Astrocyte of the cerebellum (primary cell): ENCODE measurements around the gene SHISA6.

ENCODE experiments used
- DNase-seq: peaks from one replicate; pipeline ENCODE4 v3.0.0-alpha.2; 2011; ENCODE audit warnings: low read depth
- H3K4me3 ChIP-seq: 2 replicates; pipeline ENCODE4 v1.5.1; 2011; ENCODE audit warnings: mild to moderate bottlenecking, low read depth, low read length, moderate library complexity
- in situ Hi-C: cut with HindIII; loops from 2 replicates; pipeline ENCODE4 v1.10.0; 2017; ENCODE audit warnings: low sequenced_read_pairs
- TF ChIP-seq, protein P1 (sequence below): IDR thresholded peaks from 2 replicates; pipeline ENCODE4 v1.5.1; 2012; ENCODE audit warnings: low read length, low read depth, moderate library complexity, mild to moderate bottlenecking; ENCODE audit errors: missing control alignments

The SHISA6 gene

DNA sequence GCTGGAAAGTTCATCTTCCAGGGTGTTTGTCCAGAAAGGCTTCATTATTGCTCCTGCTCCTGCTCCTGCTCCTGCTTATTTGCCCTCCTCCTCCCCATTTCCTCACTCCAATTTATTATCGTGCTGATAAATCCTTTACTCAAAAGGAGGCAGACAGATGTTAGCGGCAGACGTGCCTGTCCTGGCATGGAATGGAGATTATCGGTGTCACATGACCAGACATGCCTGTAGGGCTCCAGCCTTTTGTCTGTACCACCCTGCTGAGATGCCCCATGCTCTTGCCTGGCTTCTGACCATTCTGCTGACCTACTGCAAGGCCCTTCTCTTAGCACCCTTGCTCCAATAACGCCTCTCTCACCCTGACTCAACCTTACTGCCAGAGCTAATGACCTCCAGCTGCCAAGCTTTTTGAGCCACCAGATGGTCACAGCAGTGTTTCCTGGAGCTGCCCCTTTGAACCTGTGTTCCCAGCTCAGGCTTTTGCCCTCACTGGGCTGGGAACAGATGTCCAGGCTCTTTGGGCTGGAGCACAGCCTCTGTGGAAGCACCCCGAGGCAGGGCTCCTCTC lies 370.1 kb downstream of the SHISA6 start:
- TF ChIP-seq, protein P1, sequence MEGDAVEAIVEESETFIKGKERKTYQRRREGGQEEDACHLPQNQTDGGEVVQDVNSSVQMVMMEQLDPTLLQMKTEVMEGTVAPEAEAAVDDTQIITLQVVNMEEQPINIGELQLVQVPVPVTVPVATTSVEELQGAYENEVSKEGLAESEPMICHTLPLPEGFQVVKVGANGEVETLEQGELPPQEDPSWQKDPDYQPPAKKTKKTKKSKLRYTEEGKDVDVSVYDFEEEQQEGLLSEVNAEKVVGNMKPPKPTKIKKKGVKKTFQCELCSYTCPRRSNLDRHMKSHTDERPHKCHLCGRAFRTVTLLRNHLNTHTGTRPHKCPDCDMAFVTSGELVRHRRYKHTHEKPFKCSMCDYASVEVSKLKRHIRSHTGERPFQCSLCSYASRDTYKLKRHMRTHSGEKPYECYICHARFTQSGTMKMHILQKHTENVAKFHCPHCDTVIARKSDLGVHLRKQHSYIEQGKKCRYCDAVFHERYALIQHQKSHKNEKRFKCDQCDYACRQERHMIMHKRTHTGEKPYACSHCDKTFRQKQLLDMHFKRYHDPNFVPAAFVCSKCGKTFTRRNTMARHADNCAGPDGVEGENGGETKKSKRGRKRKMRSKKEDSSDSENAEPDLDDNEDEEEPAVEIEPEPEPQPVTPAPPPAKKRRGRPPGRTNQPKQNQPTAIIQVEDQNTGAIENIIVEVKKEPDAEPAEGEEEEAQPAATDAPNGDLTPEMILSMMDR = no peak
- DNase-seq = no peak
- no peak overlapping the region for H3K4me3 ChIP-seq
- in situ Hi-C loops = no loop called here

DNA sequence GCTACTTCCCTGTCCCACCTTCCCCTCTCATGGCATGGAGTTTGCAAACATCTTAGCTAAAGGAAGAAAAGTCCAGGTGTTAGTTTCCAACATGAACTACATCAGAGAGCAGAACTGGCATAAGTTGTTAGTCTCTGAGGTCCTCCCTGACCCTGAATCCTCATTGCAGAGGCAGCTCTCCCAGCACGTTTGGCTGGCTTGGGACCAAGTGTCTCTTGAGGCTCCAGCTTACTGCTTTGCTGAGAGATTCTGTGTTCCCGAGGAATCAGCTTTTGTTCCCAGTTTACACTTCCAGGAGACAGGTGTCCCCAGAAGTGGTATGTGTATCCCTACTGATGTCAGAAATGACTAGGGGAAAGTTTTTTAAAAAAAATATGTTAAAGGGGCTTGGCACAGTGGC lies 371.9 kb downstream of the SHISA6 start:
- no peak for DNase-seq
- TF ChIP-seq, protein P1 = no peak
- in situ Hi-C loops = no loop called here
- H3K4me3 ChIP-seq = no peak overlapping the region
